Tibial nerve (tissue), 4 donors: ENCODE results near the gene CEP104.

Experiments used
- CTCF ChIP-seq, 5 experiments: fragments of 200-600 bp in 3 of 5; fragments of 450-650 bp in 2 of 5; sonication (generic) in 3 of 5; IDR thresholded peaks; one replicate each; pipeline ENCODE4 v1.5.1; 2016 to 2019; ENCODE audit warnings: antibody characterized with exemption in 5 of 5, mild to moderate bottlenecking in 3 of 5, moderate library complexity in 2 of 5
- EP300 ChIP-seq, 2 donors: sonication (generic); formaldehyde crosslinking; IDR thresholded peaks; one replicate each; pipeline ENCODE4 v1.6.1; 2017; ENCODE audit warnings: antibody characterized with exemption in 2 of 2, mild to moderate bottlenecking in 1 of 2

- TF ChIP-seq CTCF (IDR thresholded peaks at IDR 0.05) (no peak), EP300 (IDR thresholded peaks at IDR 0.05) (no peak)
Observed at GRCh38 chr1:3787349-3787715, 69.7 kb downstream of the CEP104 start.
